Measurements from ENCODE around the gene MARK2. TPM values are rescaled to one million over a fixed set of nuclear protein-coding genes. Genes with fewer than 3 reads are reported as not detected.

MARK2 gene
- polyA plus RNA-seq, 3 donors, result 32.4 to 55.7 (median 33.3) TPM

DNA sequence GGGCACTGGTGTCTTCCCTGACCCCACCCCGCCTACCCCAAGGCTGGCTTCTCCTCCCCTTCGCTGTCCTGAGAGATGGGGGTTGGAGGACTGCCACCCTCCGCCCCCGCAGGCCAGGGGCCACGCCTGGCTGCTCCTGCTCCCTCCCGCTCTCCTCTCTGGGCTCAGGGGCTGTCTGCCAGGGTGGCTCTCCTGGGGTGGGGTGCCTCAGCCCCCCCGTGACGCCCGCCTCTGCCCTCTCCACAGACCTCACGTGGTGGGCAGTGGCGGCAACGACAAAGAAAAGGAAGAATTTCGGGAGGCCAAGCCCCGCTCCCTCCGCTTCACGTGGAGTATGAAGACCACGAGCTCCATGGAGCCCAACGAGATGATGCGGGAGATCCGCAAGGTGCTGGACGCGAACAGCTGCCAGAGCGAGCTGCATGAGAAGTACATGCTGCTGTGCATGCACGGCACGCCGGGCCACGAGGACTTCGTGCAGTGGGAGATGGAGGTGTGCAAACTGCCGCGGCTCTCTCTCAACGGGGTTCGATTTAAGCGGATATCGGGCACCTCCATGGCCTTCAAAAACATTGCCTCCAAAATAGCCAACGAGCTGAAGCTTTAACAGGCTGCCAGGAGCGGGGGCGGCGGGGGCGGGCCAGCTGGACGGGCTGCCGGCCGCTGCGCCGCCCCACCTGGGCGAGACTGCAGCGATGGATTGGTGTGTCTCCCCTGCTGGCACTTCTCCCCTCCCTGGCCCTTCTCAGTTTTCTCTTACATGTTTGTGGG lies 69.9 kb downstream of the MARK2 start:
- Histone ChIP-seq H4K20me1 (ENCODE audit: insufficient read depth, low read length) (peaks cover 87% of the 10 kb centered on the region), H3K27me3 (ENCODE audit: control insufficient read depth in 2 of 2, insufficient read depth in 2 of 2, low read length in 2 of 2) (no peaks in the 10 kb centered on the region), H2AFZ (ENCODE audit: insufficient read depth, low read depth, low read length, poor library complexity, severe bottlenecking) (no peak overlapping the region), H3K9me3 (replicated peaks in 1 of 2; ENCODE audit: control insufficient read depth in 1 of 2, insufficient read depth in 1 of 2, low read length in 2 of 2) (no peaks in the 10 kb centered on the region), H3K36me3 (replicated peaks in 1 of 2; ENCODE audit: control insufficient read depth in 1 of 2, insufficient read depth in 2 of 2, low read length in 2 of 2) (peaks cover 59 to 65% of the 10 kb centered on the region in 2 donors), H3K4me1 (ENCODE audit: control insufficient read depth in 1 of 2, insufficient read depth in 2 of 2, low read length in 2 of 2) (no peaks in the 10 kb centered on the region), H3K27ac (ENCODE audit: low read depth in 1 of 2, low read length in 2 of 2) (no peak overlapping the region), H3K79me2 (ENCODE audit: insufficient read depth, low read length) (peaks cover 8% of the 10 kb centered on the region), H3K4me3 (replicated peaks in 1 of 3; ENCODE audit: low read depth in 2 of 3, low read length in 3 of 3) (no peak overlapping the region), H3K4me2 (replicated peaks; ENCODE audit: extremely low read depth, low read length, poor library complexity, severe bottlenecking) (no peak overlapping the region), H3K9ac (ENCODE audit: insufficient read depth, low read length, poor library complexity, severe bottlenecking) (no peak overlapping the region)
- no peak for DNase-seq
- Mint-ChIP-seq H3K27me3 (ENCODE audit: low read depth in 3 of 3) (peaks cover 0 to 6% (median 3%) of the 10 kb centered on the region in 3 donors), H3K4me1 (no peaks in the 10 kb centered on the region), H3K27ac (no peak overlapping the region), H3K9me3 (no peaks in the 10 kb centered on the region), H3K36me3 (peaks cover 44 to 66% of the 10 kb centered on the region in 2 donors), H3K4me3 (no peak overlapping the region)
- TF ChIP-seq CTCF (IDR thresholded peaks at IDR 0.05), result no peak
- WGBS (ENCODE audit: insufficient coverage), result 88% methylated on average over 29 of the region's 46 CpGs
- intact Hi-C loops (cut with micrococcal nuclease), result no loop called here

DNA sequence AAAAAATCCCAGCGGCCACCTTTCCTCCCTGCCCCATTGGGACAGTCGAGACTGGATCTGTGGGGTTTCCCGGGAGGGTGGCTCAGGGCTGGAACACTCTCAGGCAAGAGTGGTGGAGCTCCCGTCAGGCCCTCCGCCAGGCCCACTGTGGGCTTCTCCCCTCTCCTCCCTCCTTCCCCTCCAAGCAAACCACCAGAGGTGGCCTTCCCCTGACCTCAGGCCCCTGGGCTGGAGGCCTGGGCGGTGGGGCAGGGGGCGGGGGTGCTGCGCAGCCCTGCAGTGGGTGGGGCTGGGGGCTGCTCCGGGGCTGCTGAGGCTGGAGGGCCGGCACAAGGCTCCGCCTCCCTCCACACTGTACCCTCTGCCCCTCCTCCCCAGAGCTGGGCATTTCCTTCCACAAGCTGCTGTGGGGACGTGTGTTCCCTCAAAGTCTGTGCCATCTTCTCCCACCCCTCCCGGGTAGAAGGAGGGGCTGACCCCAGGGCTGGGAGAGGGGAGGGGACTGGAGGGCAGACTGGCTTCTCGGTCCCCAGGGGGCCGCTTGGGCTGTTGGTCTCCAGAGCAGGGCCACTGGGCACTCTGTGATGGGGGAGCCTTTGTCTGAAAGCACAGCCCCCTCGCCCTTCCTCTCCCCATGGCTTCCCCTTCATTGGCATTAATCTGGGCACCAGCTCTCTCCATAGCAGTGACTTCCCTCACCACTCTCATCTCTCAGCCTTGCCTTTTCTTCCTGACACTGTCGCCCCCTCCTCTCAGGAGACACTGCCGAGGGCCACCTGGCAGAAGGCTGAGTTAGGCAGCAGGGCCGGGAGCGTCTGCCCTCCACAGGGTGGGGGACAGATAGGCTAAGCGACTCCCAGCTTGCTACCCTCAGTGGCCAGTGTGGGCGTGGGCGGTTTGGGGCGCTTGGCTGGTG lies 70.9 kb downstream of the MARK2 start:
- H3K36me3 Mint-ChIP-seq, result peaks cover 33 to 56% of the 10 kb centered on the region in 2 donors

More for the DNA sequence above, 70.9 kb downstream of the MARK2 start:
- TF ChIP-seq CTCF (IDR thresholded peaks at IDR 0.05), result no peak
- intact Hi-C loops (cut with micrococcal nuclease), result no loop called here
- H3K4me1 Mint-ChIP-seq, result no peaks in the 10 kb centered on the region
- H3K4me2 ChIP-seq (replicated peaks; ENCODE audit: extremely low read depth, low read length, poor library complexity, severe bottlenecking), result no peak overlapping the region
- 57% methylated on average over 7 of the region's 24 CpGs for WGBS (ENCODE audit: insufficient coverage)
- no peaks in the 10 kb centered on the region for H3K9me3 ChIP-seq (replicated peaks in 1 of 2; ENCODE audit: control insufficient read depth in 1 of 2, insufficient read depth in 1 of 2, low read length in 2 of 2)
- H3K4me3 ChIP-seq (replicated peaks in 1 of 3; ENCODE audit: low read depth in 2 of 3, low read length in 3 of 3), result no peak overlapping the region
- peak overlapping the region in 2 of 7 donors; percentile 6 to 69 for H3K27ac Mint-ChIP-seq
- no peak overlapping the region for H3K4me3 Mint-ChIP-seq
- H2AFZ ChIP-seq (ENCODE audit: insufficient read depth, low read depth, low read length, poor library complexity, severe bottlenecking), result no peak overlapping the region
- H4K20me1 ChIP-seq (ENCODE audit: insufficient read depth, low read length), result peaks cover 87% of the 10 kb centered on the region
- H3K9me3 Mint-ChIP-seq, result no peaks in the 10 kb centered on the region
- no peaks in the 10 kb centered on the region for H3K4me1 ChIP-seq (ENCODE audit: control insufficient read depth in 1 of 2, insufficient read depth in 2 of 2, low read length in 2 of 2)
- peaks cover 0 to 4% of the 10 kb centered on the region in 2 donors for H3K27me3 ChIP-seq (ENCODE audit: control insufficient read depth in 2 of 2, insufficient read depth in 2 of 2, low read length in 2 of 2)
- peaks cover 5% of the 10 kb centered on the region for H3K79me2 ChIP-seq (ENCODE audit: insufficient read depth, low read length)
- H3K36me3 ChIP-seq (replicated peaks in 1 of 2; ENCODE audit: control insufficient read depth in 1 of 2, insufficient read depth in 2 of 2, low read length in 2 of 2), result peaks cover 49 to 54% of the 10 kb centered on the region in 2 donors
- peaks cover 4 to 13% (median 10%) of the 10 kb centered on the region in 3 donors for H3K27me3 Mint-ChIP-seq (ENCODE audit: low read depth in 3 of 3)
- H3K9ac ChIP-seq (ENCODE audit: insufficient read depth, low read length, poor library complexity, severe bottlenecking), result no peak overlapping the region
- no peak for DNase-seq
- H3K27ac ChIP-seq (ENCODE audit: low read depth in 1 of 2, low read length in 2 of 2), result no peak overlapping the region

Measured in CD14-positive monocyte (primary cell).